BJ (cell line): ENCODE measurements around the gene C3orf22. TPM values are rescaled to one million over a fixed set of nuclear protein-coding genes. Genes with fewer than 3 reads are reported as not detected.

Experiments
- CTCF ChIA-PET: fragments of 350-600 bp; formaldehyde crosslinking; extraction: SDS; loops from one replicate; lab custom pipeline; 2021; ENCODE audit warnings: antibody characterized with exemption, inconsistent platforms; lab: Yijun Ruan, JAX
- POLR2A ChIA-PET: fragments of 300-600 bp; sonication (Branson Sonifier 250); formaldehyde crosslinking; extraction: SDS; loops from one replicate; lab custom pipeline; 2021; ENCODE audit warnings: antibody characterized with exemption; lab: Charles Lee
- DNase-seq: peaks from one replicate; pipeline ENCODE4 v3.0.0-alpha.2; 2011; ENCODE audit warnings: low read depth
- H3K27me3 ChIP-seq: 2 replicates; pipeline ENCODE4 v1.6.0; 2011; ENCODE audit warnings: low read length; ENCODE audit not compliant: control insufficient read depth, insufficient read depth
- H3K36me3 ChIP-seq: 2 replicates; pipeline ENCODE4 v1.5.1; 2011; ENCODE audit warnings: low read length; ENCODE audit not compliant: control insufficient read depth, insufficient read depth
- H3K4me3 ChIP-seq: 2 replicates; pipeline ENCODE4 v1.5.1; 2011; ENCODE audit warnings: low read depth, mild to moderate bottlenecking, control low read depth, low read length
- polyA plus RNA-seq: library from polyadenylated mRNA; depleted of rRNA; stranded (reverse); fragments of >200 nt; gene quantifications from 2 replicates; pipeline ENCODE4 v1.2.3, GENCODE V29; 2011
- TF ChIP-seq, protein P1 (sequence below): IDR thresholded peaks from 2 replicates; pipeline ENCODE4 v1.5.1; 2011; ENCODE audit warnings: low read depth, mild to moderate bottlenecking, control low read depth, inconsistent platforms, low read length, moderate library complexity; ENCODE audit not compliant: insufficient read depth

C3orf22 gene
- polyA plus RNA-seq, 1 experiment = not detected

GRCh38 chr3:126531051-126531330, 27.7 kb downstream of the C3orf22 start:
- Histone ChIP-seq H3K27me3 (peaks cover 13% of the 10 kb centered on the region), H3K36me3 (no peaks in the 10 kb centered on the region), H3K4me3 (no peak overlapping the region)
- TF ChIP-seq, protein P1, sequence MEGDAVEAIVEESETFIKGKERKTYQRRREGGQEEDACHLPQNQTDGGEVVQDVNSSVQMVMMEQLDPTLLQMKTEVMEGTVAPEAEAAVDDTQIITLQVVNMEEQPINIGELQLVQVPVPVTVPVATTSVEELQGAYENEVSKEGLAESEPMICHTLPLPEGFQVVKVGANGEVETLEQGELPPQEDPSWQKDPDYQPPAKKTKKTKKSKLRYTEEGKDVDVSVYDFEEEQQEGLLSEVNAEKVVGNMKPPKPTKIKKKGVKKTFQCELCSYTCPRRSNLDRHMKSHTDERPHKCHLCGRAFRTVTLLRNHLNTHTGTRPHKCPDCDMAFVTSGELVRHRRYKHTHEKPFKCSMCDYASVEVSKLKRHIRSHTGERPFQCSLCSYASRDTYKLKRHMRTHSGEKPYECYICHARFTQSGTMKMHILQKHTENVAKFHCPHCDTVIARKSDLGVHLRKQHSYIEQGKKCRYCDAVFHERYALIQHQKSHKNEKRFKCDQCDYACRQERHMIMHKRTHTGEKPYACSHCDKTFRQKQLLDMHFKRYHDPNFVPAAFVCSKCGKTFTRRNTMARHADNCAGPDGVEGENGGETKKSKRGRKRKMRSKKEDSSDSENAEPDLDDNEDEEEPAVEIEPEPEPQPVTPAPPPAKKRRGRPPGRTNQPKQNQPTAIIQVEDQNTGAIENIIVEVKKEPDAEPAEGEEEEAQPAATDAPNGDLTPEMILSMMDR = no peak
- DNase-seq = no peak
- ChIA-PET POLR2A (no interaction called here), CTCF (interaction anchor here (1.0 kb wide), 1 partner anchor 8 kb away, joined by 5 read pairs; no protein-coding TSS in a partner anchor)

DNA sequence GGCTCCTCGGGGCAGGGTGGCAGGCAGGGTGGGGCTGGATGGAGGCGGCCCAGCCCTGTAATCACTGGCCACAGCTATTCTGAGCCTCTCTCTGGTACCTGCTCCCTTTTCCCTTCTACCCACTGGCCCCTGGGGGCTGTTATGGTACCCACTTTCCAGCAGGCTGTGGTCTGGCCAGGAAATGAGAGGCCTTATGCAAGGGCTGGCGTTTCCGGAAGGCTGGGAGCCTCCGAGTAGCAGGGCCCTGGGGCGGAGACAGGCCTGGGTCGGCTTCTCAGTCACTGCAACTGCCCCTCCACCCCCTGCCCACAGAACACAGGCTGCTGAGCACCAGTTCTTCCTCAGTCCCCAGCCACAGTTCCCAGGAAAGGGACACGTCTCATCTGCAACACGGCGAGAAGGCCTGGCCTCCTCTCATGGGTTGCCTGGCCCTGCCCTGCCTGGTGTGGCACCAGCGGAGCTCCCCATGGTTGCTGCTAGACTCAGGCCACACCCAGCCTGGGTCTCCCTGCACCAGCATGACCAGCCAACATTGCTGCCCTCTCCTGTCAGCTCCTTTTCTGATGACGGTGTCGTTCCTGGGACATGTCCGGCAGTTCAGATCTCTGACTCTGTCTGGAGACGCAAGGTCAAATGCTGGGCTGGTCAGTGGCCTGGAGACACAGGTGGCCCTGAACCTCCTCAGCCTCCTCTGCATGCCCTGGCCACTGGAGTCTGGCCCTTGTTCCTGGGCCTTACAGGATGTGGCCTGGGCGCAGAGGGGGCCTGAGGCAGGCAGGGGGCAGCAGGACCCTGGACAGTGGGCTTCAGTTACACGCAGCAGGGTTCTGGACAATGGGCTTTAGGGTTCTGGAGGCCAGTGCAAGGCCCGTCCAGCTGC, 28.3 kb downstream of the C3orf22 start:
- DNase-seq = no peak
- TF ChIP-seq, protein P1 = no peak
- no peaks in the 10 kb centered on the region for H3K36me3 ChIP-seq
- CTCF ChIA-PET = no interaction called here
- peaks cover 11% of the 10 kb centered on the region for H3K27me3 ChIP-seq
- H3K4me3 ChIP-seq = no peak overlapping the region
- POLR2A ChIA-PET = no interaction called here

DNA sequence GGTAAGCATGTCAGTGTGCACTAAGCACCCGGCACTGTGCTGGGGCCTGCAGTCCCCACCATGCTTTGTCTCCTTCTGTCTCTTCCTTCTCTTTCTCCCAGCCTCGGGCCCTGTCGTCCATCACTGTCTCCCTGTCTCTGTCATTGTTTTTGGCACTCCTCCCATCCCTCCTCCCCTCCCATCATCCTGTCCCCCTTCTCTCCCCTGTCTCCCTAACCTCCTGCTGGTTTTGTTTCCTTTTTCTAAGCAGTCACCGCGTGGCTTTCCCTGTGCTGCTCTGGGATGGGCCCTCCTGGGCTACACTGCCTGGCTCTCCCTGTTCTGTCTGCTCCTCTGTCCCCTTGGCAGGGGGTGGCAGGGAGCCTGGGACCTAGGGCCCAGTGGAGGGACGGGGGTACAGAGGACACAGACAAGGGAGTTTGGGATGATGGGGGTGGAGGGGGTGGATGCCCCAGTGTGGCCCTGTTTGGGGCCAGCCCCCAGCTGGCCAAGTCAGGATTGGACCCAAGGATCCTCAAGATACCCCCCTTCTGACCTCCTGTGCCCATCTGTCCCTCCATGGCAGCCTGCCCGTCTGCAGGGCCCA, 29.1 kb downstream of the C3orf22 start:
- H3K4me3 ChIP-seq = no peak overlapping the region
- POLR2A ChIA-PET = no interaction called here
- peaks cover 11% of the 10 kb centered on the region for H3K27me3 ChIP-seq
- H3K36me3 ChIP-seq = no peaks in the 10 kb centered on the region
- TF ChIP-seq, protein P1 = no peak
- CTCF ChIA-PET = interaction anchor here (1.5 kb wide), 1 partner anchor 11 kb away, joined by 3 read pairs; no protein-coding TSS in a partner anchor
- no peak for DNase-seq

DNA sequence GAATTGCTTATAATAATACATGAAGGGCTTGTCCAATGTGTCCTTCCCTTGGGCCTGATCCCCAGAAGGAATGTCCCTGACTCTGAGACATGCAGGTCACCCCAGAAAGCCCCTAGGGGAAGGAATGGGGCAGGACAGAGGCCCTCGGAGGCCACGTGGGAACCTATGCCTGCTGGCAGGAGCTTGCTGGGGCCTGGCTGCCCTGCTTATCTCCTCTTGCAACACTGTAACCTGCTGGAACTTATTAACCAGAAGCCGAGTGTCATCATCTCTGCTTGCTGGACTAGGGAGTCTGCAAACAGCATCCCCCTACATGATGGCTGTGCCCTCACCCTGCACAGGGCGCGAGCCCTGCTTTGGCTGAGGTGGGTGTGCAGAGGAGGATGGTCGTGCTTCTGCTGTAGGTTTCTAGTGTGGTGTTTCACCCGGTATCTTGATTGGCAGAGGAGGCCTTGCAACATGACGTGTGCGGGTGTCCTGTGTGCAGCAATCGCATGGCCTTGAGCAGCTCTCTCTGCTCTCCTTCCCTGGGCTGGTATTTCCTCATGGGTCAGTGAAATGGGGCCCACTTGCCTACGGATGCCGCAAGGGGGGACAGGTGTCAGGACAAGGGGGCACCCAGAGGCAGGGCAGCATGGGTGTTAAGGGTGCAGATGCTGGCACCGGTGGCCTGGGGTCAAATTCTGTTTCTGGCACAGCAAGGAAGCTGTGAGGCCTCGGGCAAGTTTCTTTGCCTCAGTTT, 29.8 kb downstream of the C3orf22 start:
- CTCF ChIA-PET = interaction anchor here (0.6 to 1.5 kb wide), 2 partner anchors 10 to 32 kb away, joined by 3 to 4 read pairs; no protein-coding TSS in a partner anchor
- POLR2A ChIA-PET = no interaction called here

More for the DNA sequence above, 29.8 kb downstream of the C3orf22 start:
- peaks cover 8% of the 10 kb centered on the region for H3K27me3 ChIP-seq
- no peak for DNase-seq
- H3K36me3 ChIP-seq = no peaks in the 10 kb centered on the region
- H3K4me3 ChIP-seq = no peak overlapping the region
- TF ChIP-seq, protein P1 = peak; percentile 32
